Brain microvascular endothelial cell (primary cell): ENCODE data around the gene ROR2.

ENCODE experiments used
- DNase-seq: peaks from one replicate; pipeline ENCODE4 v3.0.0-alpha.2; 2020
- H3K27ac ChIP-seq: fragments of 250-450 bp; sonication (Bioruptor Pico); 2 replicates; pipeline ENCODE4 v1.5.1; 2020; ENCODE audit warnings: mild to moderate bottlenecking, moderate library complexity
- H3K27me3 ChIP-seq: fragments of 250-450 bp; sonication (Bioruptor Pico); replicated peaks from 2 replicates; pipeline ENCODE4 v1.5.1; 2020; ENCODE audit warnings: mild to moderate bottlenecking
- H3K36me3 ChIP-seq: fragments of 250-450 bp; sonication (Bioruptor Pico); replicated peaks from 2 replicates; pipeline ENCODE4 v1.5.1; 2020; ENCODE audit warnings: mild to moderate bottlenecking
- H3K4me3 ChIP-seq: 2 replicates; pipeline ENCODE4 v1.5.1; 2011; ENCODE audit warnings: low read depth, mild to moderate bottlenecking, control low read depth, low read length, moderate library complexity
- in situ Hi-C: cut with HindIII; loops from 2 replicates; pipeline ENCODE4 v1.10.0; 2017; ENCODE audit warnings: low sequenced_read_pairs, low pct_ligation_motif_present
- TF ChIP-seq, protein P1 (sequence below): IDR thresholded peaks from 2 replicates; pipeline ENCODE4 v1.5.1; 2011; ENCODE audit warnings: low read depth, mild to moderate bottlenecking, moderate library complexity, low read length, control low read depth, inconsistent platforms; ENCODE audit errors: missing control alignments

The ROR2 gene

DNA sequence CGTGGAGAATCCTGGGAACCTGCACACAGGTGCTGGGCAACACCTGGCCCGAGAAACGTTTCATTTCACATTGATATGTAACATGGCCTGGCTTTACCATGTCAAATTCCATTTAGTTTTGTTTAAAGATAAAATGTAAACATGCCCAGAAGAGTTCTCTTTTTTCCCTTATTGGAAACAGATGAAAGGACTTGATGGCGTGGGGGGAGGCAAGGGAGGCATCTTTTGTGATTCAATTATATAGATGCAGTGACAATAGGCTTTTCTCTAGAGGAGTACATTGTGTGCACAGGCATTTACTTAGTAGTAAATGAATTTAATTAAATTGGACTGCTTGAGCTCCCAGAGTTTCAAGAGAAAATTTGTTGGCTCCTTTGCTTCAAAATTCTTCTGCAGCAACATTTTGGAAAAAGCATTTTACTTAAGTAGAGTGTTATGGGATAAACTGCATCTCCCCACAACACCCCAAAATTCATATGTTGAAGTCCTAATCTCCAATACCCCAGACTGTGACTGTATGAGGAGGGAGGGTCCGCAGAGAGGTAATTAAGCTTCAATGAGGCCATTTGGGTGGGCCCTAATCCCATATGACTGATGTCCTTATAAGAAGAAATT is 272.1 kb downstream of the ROR2 start:
- in situ Hi-C loops = no loop called here
- no peaks in the 10 kb centered on the region for H3K27me3 ChIP-seq
- no peak overlapping the region for H3K27ac ChIP-seq
- no peaks in the 10 kb centered on the region for H3K36me3 ChIP-seq
- no peak for DNase-seq
- TF ChIP-seq, protein P1, sequence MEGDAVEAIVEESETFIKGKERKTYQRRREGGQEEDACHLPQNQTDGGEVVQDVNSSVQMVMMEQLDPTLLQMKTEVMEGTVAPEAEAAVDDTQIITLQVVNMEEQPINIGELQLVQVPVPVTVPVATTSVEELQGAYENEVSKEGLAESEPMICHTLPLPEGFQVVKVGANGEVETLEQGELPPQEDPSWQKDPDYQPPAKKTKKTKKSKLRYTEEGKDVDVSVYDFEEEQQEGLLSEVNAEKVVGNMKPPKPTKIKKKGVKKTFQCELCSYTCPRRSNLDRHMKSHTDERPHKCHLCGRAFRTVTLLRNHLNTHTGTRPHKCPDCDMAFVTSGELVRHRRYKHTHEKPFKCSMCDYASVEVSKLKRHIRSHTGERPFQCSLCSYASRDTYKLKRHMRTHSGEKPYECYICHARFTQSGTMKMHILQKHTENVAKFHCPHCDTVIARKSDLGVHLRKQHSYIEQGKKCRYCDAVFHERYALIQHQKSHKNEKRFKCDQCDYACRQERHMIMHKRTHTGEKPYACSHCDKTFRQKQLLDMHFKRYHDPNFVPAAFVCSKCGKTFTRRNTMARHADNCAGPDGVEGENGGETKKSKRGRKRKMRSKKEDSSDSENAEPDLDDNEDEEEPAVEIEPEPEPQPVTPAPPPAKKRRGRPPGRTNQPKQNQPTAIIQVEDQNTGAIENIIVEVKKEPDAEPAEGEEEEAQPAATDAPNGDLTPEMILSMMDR = no peak
- no peak overlapping the region for H3K4me3 ChIP-seq

DNA sequence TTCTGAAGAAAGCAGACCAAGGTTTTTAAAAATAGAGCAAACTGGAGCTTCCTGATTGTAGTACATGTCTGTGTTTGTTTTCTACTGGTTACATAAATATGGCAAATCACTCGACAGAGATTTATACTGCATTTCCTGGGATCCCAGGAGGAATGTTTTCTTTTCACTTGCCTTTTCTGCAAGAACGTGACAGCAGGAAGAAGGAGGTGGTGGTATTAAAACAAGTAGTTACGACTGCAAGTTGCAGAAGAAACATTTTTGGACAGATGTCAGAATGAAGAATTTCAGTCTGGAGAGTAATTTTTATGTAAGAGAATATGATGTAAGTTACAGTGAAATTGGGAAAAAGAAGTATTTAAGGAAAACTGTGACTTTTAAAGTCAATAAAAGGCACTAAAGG is 272.7 kb downstream of the ROR2 start:
- peak; percentile 6 for DNase-seq
- TF ChIP-seq, protein P1 = no peak
- Histone ChIP-seq H3K27me3 (no peaks in the 10 kb centered on the region), H3K36me3 (no peaks in the 10 kb centered on the region), H3K4me3 (no peak overlapping the region), H3K27ac (no peak overlapping the region)
- in situ Hi-C loops = no loop called here

DNA sequence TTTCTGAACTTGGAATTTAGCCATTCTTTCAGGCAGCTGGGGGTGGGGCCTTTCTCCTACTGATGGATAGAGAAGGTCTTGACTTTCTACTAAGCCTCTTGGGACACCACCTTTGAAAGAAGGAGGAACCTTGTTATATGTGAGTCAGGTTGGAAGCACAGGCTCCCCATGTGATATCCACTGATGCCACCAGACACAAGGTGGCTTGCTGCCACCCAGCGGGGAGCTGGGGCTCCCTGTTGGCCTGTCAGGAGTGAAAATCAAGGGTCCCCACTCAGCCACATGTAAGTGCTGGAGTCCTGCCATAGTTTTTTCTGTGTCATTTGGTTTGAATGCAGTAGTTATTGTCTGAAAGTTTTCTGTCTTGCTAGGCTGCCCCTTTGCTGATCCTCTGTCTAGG is 274.0 kb downstream of the ROR2 start:
- Histone ChIP-seq H3K27me3 (no peaks in the 10 kb centered on the region), H3K4me3 (no peak overlapping the region), H3K27ac (no peak overlapping the region), H3K36me3 (no peaks in the 10 kb centered on the region)
- TF ChIP-seq, protein P1 = peak; percentile 39
- in situ Hi-C loops = no loop called here
- DNase-seq = no peak

DNA sequence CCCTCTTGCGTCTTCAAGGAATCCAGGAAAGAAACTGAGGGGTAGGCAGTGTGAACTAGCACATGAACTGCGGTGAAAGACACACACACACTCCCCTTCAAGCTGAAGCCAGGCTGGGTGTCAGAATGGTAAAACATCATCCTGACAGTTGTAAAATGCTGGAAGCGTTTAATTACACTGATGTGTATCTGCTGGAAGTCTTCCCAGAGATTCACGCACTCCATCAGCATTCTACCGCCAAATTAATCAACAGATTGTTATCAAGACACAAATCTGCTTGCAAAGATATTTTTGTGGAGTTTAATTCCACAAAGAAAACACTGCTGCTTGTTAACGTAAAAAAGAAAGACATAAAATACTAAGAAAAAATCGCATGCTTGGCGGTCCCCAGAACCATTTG is 285.4 kb downstream of the ROR2 start:
- Histone ChIP-seq H3K36me3 (no peaks in the 10 kb centered on the region), H3K4me3 (no peak overlapping the region), H3K27me3 (no peaks in the 10 kb centered on the region), H3K27ac (no peak overlapping the region)
- no peak for DNase-seq
- in situ Hi-C loops = loop anchor here (25.0 kb wide), 1 partner anchor 752 kb away; no protein-coding TSS in a partner anchor
- TF ChIP-seq, protein P1 = no peak

DNA sequence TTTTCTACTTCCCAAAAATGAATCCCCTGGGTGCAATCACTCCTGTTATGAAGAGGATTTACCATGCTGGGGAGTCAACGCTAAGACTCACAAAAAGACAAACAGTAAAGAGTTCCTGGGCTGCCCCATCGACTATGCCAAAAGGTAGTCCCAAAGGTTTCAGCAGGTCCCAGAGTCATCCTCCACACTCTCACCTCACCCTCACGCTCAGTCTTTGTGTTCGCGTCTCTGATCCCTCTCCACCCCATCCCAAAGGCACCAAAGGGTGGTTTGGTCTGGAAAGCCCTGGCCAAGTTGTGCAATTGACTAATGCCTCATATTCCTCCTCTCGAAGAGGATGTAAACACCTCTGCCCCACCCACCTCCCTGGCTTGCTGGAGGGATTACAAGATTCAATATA is 286.2 kb downstream of the ROR2 start:
- H3K4me3 ChIP-seq = no peak overlapping the region
- TF ChIP-seq, protein P1 = no peak
- H3K27me3 ChIP-seq = no peaks in the 10 kb centered on the region
- no peaks in the 10 kb centered on the region for H3K36me3 ChIP-seq
- in situ Hi-C loops = loop anchor here (25.0 kb wide), 1 partner anchor 752 kb away; no protein-coding TSS in a partner anchor
- no peak for DNase-seq
- no peak overlapping the region for H3K27ac ChIP-seq

DNA sequence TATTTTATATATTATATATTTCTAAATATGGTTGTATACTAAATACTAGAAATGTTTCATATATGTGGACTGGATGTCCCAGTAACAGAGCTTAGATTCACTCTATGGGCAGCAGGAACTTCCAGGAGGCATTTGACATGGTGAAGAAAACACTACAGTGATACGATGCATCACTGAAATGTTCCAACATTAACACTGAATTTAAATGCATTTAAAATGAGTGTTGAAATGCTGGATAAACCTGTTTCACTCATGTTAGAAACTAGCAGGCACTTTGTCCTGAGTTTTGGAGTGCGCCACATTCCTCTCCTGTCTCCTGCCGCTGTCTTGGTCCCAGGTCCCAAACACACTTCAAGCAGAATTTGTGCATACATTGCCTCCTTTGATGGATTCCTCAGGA is 288.6 kb downstream of the ROR2 start:
- DNase-seq = no peak
- Histone ChIP-seq H3K27me3 (no peaks in the 10 kb centered on the region), H3K27ac (no peak overlapping the region), H3K36me3 (no peaks in the 10 kb centered on the region), H3K4me3 (no peak overlapping the region)
- TF ChIP-seq, protein P1 = no peak
- in situ Hi-C loops = loop anchor here (25.0 kb wide), 1 partner anchor 749 kb away; no protein-coding TSS in a partner anchor
